Stimulated activated CD4-positive, alpha-beta T cell treated with anti-CD3 and anti-CD28 coated beads, Interleukin-12 subunit alpha, Interleukin-12 subunit beta, amount 100 ng/mL, for 4 hours (primary cell): ENCODE data around the gene CARMIL1.
"Not testable (repeated sequence)": the region's sequence is repeated elsewhere in the genome, so short reads cannot be mapped to it uniquely, and the experiment has no call there.

Experiments used
- DNase-seq: peaks from one replicate; pipeline ENCODE4 v3.0.0-alpha.2; 2020

Gene CARMIL1

GRCh38 chr6:25586119-25586518 is 306.9 kb downstream of the CARMIL1 start:
- DNase-seq, result not testable (repeated sequence)

GRCh38 chr6:25586927-25587326 is 307.8 kb downstream of the CARMIL1 start:
- no peak for DNase-seq

- DNase-seq, result no peak
These were observed 311.8 kb downstream of the CARMIL1 start for GRCh38 chr6:25590986-25591385.

GRCh38 chr6:25596928-25597818 is 318.0 kb downstream of the CARMIL1 start:
- DNase-seq, result no peak

- DNase-seq, result no peak
These were observed 320.4 kb downstream of the CARMIL1 start for GRCh38 chr6:25599516-25600085.

GRCh38 chr6:25601800-25602673 is 322.9 kb downstream of the CARMIL1 start:
- DNase-seq, result no peak

- DNase-seq, result no peak
These were observed 323.5 kb downstream of the CARMIL1 start for GRCh38 chr6:25602674-25602982.

- no peak for DNase-seq
These were observed 324.1 kb downstream of the CARMIL1 start for GRCh38 chr6:25603251-25603650.

- DNase-seq, result no peak
These were observed 327.0 kb downstream of the CARMIL1 start for GRCh38 chr6:25606151-25606550.

GRCh38 chr6:25608558-25609174 is 329.5 kb downstream of the CARMIL1 start:
- DNase-seq, result no peak

- DNase-seq, result no peak
These were observed 333.5 kb downstream of the CARMIL1 start for GRCh38 chr6:25612666-25613065.

- no peak for DNase-seq
These were observed 334.2 kb downstream of the CARMIL1 start for GRCh38 chr6:25613415-25613814.

- DNase-seq, result no peak
These were observed 334.9 kb downstream of the CARMIL1 start for GRCh38 chr6:25614052-25614451.

GRCh38 chr6:25615471-25615870 is 336.3 kb downstream of the CARMIL1 start:
- DNase-seq, result no peak

- no peak for DNase-seq
These were observed 338.8 kb downstream of the CARMIL1 start for GRCh38 chr6:25617997-25618396.

GRCh38 chr6:25619217-25619616 is 340.0 kb downstream of the CARMIL1 start:
- no peak for DNase-seq

- no peak for DNase-seq
These were observed 341.2 kb downstream of the CARMIL1 start for GRCh38 chr6:25620391-25620790.

- DNase-seq, result no peak
These were observed 343.9 kb downstream of the CARMIL1 start for GRCh38 chr6:25623065-25623464.

GRCh38 chr6:25623879-25624278 is 344.7 kb downstream of the CARMIL1 start:
- no peak for DNase-seq

GRCh38 chr6:25627001-25627400 is 347.8 kb downstream of the CARMIL1 start:
- DNase-seq, result no peak

GRCh38 chr6:25628471-25629197 is 349.5 kb downstream of the CARMIL1 start:
- no peak for DNase-seq

- DNase-seq, result no peak
These were observed 350.0 kb downstream of the CARMIL1 start for GRCh38 chr6:25629198-25629576.
